Activated naive CD4-positive, alpha-beta T cell treated with anti-CD3 and anti-CD28 coated beads, Interleukin-2, amount 50 U/mL, for 16 hours (primary cell): Measurements from ENCODE around the gene ANKLE2.

Experiments
- DNase-seq: peaks from one replicate; pipeline ENCODE4 v3.0.0-alpha.2; 2020

Gene ANKLE2

DNA sequence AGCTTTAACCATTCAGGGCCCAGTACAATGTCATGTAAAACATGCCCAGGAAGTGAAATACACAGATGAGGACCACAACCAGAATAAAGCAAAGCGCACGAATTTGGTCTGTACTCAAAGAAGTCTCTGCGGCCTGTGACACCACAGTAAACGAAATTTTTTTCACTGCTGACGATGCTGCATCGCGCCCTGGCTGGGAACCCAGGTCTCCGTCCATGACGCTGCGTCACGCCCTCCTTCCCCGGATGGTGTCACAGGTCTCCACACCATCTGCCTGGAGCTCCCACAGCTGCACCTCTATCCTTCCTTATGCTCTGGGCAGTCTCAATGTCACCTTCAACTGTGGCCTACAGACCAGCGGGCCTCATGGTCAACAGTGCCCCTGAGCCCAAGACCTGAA is 17.8 kb downstream of the ANKLE2 start:
- DNase-seq: no peak

DNA sequence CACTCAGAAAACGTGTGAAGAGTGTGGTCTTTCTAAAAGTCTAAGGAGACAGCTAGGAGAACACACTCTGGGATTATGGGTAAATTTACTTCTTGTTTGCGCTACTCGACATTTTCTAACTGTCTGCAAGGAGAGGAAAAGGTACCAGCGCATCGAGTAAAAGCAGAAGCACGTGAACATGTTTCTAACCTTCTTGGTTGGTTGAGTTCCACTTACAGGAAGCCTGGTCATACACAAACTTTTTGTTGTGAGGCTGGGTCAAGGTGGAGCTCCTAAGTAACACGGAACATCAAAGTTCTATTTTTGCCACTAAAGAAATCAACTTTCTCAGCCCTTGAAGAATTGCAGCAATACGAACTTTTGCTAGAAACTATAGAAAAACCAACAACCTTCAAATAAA is 20.0 kb downstream of the ANKLE2 start:
- DNase-seq: no peak

DNA sequence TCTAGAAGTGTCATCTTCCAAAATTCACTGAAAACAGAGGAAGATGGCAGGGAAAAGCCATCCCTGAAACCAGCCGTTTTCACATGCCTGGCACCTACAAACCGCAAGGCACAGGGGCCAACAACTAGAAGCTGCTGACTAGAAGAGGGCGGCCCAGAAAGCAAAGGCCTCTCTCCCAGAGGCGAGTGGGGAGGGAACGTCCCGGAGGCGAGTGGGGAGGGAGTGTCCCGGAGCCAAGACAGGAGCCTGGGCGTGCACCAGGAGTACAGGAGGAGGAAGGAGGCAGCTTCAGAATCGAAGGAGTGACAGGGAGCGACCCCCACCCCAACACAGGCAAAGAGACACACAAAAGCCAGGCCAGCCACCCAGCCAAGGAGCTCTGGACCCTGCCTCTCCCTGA is 21.0 kb downstream of the ANKLE2 start:
- no peak for DNase-seq

DNA sequence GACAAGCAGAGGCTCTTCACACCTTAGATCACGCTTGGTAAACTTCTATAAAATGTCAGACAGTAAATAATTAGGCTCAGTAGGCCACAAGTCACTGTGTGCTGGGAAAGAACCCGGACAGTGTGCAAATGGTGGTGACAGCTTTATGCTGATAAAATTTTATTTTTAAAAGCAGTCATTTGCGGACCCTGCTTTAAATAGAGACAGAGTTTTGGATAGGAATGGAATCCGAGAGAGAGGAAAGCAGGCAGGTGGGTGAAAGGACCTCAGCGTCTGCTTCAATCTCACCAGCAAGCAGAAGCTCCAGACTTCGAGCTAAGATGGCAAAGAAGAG is 21.4 kb downstream of the ANKLE2 start:
- DNase-seq: no peak

DNA sequence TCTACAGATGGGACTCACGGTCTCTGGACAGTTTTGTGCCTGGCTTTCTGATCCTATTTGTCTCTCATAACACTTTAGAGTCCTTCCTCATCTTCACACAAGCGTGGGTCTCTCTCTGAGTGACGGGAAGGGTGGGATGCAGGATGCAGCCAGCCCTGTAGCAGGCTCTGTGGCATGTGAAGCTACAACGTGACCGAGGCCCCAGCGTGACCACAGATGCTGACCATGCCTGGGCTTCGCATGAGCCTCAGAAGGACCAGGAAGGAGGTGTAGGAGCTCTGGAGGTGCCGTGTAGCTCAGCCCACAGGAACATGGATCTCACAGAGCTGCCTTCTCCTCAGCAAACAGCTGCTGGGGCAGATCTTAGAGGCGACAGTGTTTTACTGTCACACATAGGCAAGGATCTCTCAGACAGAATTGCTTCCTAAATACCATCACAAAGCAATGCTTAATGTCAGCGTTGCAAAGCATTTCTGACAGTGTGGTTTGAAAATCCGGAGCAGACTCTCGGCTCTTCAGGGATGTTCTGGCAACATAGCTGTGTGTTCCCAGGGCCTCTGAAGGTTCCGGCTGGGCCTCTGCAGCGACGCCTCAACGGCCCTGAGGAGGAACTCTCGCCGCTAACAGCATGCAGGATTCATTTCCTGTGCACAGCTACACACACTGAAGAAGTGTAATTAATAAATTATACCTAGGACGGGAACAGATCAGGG is 21.9 kb downstream of the ANKLE2 start:
- DNase-seq: no peak

DNA sequence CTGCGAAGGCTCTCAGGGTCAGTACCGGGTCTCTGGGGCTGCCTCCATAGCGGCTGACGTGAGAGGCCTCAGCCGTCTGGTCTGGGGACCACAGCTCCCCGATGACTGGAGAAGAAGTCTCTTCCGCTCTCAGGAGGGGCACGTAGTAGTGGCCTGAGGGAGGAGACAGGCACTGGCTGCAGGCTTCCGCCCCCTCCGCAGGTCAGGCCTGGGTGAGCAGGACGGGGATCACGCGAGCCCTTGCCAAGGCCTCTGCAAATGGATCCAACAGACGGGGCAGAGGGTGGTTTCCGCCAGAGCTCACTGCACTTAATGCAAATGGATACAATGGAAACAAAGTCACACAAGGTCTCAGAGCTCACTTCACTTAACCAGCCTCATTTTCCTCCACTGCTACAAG is 24.7 kb downstream of the ANKLE2 start:
- DNase-seq: no peak

DNA sequence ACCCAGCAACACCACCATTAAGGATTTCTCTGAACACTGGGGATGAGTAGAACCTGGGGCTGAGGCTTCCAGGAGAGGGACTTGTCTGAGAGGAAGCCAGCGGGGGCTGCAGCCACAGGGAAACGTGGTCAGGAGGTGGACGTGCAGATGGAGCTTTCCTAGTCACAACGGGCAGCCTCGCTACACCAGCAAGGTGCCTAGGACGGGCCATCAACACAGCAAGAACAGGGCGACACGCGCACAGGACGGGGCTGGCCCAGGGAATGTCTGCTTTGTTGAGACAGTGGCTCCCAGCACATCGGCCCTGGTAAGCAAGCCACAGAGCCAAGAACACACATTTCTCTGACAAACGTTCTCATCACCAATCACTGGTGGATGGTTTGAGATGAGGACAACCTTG is 25.3 kb downstream of the ANKLE2 start:
- no peak for DNase-seq

DNA sequence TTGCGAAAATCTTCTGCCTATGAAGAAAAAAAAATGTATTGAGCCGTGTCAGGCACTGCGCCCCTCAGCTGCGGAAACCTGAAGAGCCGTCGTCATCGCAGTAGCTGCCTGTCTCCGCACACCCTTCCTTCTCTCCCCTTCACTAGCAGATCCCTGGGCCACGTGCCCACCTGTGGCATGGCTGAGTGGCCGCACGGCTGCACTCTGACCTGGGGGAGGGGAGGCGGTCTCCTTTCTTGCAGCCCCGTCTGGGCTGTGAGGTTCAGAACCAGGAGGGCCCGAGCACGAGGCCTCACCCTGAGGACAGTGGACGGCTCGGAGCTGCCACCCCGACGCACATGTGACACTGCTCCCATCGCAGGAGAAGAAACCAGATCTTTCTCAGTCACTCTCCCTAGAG is 26.1 kb downstream of the ANKLE2 start:
- DNase-seq: no peak

DNA sequence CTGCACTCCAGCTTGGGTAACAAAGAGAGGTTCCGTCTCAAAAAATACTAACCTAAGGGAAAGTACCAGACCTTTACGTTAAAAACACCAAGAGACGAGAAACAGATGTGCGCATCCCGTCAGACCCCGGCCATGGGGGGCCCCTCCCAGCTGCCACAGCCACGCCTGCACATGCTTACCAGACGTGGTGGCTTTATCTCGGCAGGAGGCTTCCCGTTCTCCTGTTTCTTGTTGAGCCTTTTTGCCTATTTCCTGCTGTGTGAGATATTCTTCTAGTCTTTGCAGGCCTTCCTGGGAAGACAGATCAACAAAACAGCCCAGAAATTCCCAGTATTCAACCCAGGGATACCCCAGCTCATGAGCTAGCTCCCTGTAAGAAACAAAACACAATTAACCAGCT is 27.4 kb downstream of the ANKLE2 start:
- no peak for DNase-seq

DNA sequence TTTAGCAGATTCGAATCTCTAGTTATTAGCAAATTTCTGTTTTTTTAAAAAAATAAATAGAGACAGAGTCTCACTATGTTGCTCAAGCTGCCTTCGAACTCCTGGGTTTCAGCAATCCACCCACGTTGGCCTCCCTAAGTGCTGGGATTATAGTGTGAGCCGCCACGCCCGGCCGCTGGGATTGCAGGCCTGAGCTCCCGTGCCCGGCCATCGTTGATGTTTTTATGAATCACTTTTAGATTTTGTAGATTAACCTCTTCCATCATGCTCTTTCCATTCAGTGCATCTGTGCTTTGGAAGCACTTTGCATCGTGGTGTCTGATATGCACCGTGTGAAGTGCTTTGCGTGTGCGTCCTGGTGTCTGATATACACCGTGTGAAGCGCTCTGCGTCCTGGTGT is 30.1 kb downstream of the ANKLE2 start:
- DNase-seq: no peak

DNA sequence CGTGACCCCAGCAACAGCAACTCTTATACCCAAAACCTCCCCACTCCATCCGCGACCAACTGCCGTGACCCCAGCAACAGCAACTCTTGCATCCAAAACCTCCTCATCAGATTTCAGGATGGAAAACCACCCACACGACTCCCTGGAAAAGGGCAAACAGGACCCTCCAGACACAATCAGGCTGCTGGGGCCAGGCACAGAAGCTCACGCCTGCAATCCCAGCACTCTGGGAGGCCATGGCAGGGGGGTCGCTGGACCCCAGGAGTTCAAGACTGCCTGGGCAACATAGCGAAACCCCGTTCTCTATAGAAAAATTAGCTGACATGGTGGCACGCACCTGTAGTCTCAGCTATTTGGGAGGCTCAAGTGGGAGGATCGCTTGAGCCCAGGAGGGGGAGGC is 31.3 kb downstream of the ANKLE2 start:
- DNase-seq: no peak

DNA sequence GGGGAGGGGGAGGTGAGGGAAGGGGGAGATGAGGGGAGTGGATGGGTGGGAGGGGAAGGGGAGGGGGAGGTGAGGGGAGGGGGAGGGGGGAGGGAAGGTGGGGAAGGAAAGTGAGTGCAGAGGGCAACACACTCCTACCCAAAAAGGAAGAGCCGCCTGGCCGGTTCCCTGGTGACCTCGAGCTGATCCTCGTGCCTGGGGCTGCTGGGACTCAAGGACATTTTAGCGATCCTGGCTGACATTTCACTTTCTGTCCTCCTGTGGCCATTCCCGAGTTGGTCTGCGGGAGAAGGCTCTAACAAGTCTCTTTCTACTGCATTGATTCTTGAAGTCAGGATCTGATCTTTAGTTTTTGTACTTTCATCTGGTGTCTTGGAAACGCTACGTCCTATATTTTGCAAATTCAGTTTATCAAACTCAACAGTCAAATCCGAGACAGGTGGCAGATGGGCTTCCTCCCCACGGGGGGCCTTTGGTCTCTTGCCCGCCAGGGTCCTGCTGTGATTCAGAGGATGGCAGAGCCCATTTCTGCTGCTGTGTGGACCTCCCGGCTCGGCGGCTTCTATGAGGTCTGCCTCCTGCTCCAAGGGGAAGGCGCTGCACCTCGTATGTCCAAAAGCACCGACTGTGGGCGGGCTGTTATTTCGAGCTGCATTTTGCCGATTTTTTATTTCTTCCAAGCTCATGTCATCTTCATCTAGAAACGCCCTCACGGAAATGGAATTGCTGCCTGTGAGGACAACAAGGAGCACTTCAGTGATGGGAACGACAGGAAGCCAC is 31.9 kb downstream of the ANKLE2 start:
- no peak for DNase-seq

DNA sequence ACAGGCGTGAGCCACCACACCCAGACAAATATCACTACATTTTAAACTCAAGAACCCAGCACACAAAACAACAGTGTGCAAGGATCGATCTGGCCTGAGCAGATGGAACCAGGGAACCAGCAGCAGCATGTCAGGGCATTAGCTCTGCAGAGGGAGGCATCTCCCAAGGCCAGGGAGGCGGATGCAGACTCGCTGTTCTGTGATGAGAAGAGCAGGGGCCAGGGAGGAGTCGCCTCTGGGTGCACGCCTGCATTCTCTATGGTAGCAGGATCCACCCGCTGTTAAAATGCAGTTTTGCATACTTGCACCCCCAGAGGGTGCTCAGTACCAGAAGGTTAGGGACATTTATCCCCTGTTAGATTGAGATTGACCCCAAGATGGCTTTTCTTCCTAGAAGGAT is 33.1 kb downstream of the ANKLE2 start:
- DNase-seq: no peak

DNA sequence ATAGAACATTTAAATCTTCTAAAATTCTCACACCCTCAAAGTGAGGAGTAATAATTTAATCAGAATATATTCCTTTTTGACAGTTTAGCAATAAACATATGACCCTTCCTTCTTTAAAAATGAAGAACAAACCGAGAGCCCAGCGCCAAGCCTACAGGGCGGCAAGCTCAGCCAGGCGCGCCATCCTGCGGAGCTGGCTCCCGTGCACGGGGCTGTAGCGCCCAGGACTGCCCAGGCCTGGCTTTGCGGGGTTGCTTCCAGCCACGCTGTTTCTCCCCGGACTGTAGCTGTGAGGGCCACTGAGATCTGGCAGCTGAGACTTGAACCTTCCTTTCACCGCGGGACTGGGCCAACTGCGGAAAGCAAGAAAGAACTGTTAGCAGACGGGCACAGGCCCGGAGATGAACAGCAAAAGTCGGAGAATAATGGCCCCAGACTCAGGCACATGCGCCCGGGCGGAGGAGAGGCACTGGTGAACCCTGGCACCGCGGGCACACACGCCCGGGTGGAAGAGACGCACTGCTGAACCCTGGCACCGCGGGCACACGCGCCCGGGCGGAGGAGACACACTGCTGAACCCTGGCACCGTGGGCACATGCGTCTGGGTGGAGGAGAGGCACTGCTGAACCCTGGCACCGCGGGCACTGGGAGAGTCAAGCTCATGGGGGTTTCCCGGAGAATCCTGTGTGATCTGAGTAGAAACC is 34.4 kb downstream of the ANKLE2 start:
- DNase-seq: no peak

DNA sequence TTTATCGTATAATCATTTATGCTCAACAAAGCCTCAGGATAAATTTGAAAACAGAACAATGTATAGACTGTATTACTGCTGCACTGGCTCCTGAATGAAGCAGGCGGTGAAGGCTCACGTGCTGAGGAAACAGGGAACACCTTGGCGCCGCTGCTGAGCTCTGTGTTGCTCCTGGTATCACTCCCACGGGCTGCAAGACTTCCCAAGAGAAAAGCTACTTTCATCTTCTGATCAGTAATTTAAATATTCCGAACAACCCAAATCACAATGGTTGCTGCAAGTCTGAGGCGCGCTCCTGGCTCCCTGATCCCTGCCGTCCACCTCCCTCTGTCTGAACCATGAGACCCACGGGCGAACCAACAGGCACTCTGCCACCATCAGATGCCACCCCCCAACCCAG is 35.2 kb downstream of the ANKLE2 start:
- DNase-seq: no peak

DNA sequence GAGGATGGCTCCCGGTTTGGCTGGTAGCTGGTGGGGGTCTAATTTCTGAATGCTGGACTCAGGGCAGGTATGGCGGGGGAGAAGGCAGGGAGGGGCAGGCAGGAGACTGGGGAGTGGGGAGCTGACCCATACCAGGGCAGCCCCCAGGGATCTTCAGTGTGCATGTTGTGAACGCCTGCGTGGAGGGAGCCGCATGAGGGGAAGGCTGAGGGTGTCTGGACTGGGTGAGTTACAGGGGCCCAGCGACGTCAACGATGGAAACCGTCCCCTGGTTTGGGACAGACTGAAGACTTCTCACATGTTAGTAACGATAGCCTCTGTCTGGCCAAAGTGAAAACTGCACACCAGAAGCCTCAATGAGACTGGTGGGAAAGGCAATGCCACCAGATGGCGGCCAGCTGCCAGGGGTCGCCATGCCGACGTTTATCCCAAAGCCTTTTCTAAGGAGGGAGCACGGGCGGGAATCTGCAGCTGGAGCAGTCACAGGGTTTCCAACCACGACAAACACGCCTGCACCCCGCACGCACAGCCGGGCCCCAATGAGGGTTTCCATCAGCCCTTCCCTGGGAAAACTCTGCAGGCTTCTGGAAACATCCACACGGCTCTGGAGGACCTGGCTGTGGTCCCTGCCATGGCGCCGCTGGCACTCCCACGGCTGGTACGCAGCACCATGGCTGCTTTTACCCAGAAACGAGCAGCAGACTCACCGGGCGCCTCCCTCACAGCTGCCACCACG is 37.0 kb downstream of the ANKLE2 start:
- no peak for DNase-seq

DNA sequence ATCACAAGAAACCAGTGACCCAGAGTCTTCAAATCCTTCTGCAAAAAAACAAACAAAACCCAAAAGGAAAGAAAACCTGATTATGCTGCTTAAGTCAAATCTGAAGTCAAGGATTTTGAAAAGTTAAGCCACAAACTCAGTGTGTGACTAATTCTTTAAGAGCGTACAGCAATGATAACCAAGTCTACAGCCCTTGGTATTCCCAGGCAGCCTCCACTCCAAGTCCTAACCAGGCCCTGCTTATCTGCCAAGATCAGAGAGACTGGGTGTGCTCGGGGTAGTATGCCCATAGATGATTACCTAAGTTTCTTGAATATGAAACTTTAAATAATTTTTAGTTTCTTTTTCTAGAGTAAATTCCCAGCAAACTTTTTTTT is 37.9 kb downstream of the ANKLE2 start:
- DNase-seq: no peak

DNA sequence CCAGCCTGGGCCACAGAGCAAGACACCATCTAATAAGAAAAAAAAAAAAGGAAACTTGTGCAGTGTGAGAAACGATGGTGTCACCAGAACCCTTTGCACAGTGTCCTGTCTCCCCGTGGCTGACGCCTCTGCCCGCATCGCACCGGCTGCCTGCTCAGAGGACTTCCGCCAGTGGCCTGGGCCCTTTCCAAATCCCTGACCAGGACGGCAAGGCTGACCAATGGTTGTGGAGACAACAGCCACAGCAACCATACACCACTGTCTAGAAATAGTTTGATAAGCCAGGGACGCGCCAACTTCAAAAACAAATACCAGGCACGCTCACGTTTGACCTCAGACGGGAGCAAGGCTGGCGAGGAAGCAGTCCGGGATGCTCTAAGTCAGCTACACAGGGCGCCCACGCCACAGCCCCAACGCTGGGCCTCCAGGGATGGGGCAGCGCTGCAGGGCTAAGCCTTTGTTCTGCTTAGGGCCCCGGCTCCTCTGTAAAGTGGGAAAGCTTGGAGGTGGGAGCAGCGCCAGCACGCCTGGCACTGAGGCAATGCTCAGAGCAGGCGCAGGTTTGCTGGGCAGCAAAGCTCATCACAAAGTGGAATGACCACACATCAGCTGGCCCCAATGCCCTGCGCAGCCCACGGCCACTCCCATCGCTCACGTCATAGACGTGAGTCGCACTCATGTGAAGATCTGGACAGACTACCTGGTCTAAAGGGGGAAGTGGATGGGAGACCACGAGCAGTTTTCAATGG is 38.4 kb downstream of the ANKLE2 start:
- DNase-seq: no peak

DNA sequence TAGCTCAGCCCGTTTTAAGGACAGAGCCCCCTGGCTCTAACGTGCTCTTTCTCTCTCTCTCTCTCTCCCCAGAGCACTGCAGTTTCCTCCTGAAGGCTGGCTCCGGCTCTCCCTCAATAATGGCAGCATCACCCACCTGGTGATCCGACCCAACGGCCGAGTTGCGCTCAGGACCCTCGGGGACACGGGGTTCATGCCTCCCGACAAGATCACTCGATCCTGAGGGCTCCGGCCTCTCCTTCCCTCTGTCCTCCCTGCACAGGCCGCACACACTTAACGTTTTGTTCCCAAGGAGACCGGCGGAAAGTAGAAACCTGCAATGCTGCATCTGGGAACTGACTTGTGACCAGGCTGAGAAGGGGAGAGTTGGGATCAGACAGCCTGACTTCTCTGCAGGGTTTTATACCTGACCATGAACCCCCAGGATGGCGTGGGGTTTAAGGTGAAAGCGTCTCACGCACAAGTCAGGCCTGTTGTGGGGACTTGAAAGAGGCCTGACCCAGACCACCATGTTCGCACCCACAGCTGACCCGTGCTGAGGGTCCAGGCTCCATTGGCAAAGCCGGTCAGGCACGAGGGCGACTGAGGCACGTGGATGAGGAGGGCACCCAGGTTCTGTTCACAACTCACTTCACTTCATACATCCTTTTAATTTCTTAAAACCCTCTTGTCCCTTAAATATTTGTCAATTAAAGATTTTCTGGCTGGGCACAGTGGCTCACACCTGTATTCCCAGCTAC is 40.9 kb downstream of the ANKLE2 start:
- DNase-seq: no peak

DNA sequence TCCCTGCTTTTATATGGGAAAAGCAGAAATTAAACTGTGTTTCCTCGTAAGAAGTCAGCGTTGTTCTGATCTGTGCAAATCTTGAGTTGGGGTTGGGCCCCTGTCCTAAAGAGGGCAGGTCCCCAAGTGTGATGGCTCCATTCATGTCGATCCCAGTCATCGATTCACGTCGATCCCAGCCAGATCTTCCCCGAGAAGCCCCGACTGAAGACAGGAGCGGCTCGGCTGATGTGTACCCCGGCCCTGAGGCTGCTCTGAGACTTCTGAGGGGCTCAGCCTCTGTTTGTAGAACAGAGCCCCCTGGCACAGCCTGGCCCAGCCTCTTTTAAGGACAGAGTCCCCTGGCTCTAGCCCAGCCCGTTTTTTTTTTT is 41.7 kb downstream of the ANKLE2 start:
- DNase-seq: no peak

DNA sequence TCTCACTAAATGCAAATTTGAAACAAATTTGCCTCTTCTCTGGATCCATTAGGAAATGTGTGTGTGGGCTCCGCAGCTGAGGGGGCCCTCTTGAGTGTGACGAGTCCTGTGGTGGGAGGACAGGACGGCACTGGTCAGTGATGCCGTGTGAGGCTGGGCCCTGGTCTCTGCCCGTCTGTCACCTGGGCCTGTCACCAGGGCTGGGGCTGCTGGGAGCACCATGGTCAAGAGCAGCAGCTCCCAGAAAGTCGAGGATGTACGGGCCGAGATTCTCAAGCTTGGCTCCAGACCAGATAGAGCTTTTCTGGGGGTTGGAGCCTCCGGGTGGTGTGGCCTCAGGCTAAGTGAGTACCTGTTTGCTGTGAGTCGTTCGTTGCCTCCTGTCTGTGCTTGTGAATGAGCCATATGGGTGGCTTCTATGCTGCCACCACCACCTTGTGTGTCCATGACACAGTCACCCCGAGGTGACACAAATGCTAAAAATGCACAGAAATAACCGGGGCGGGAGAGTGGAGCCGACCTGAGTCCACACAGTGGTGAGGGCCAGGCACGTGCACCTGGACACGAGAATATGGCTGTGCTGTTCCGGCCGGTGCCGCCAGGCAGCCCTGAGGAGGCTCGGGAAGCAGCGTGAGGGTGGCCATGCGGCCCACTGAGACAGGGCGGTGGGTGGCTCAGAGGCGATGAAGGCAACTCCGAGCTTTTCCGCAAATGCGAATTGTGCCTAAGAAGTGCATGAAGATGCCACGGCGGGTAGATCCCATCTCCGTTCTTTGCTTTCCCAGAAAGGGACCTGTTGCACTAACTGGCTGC is 42.3 kb downstream of the ANKLE2 start:
- DNase-seq: no peak
